ENCODE measurements around the gene BMPR1A. TPM values are rescaled to one million over a fixed set of nuclear protein-coding genes. Genes with fewer than 3 reads are reported as not detected.

BMPR1A gene
- total RNA-seq, 2 donors from 2014 or later = 37.4 to 50.9 TPM

DNA sequence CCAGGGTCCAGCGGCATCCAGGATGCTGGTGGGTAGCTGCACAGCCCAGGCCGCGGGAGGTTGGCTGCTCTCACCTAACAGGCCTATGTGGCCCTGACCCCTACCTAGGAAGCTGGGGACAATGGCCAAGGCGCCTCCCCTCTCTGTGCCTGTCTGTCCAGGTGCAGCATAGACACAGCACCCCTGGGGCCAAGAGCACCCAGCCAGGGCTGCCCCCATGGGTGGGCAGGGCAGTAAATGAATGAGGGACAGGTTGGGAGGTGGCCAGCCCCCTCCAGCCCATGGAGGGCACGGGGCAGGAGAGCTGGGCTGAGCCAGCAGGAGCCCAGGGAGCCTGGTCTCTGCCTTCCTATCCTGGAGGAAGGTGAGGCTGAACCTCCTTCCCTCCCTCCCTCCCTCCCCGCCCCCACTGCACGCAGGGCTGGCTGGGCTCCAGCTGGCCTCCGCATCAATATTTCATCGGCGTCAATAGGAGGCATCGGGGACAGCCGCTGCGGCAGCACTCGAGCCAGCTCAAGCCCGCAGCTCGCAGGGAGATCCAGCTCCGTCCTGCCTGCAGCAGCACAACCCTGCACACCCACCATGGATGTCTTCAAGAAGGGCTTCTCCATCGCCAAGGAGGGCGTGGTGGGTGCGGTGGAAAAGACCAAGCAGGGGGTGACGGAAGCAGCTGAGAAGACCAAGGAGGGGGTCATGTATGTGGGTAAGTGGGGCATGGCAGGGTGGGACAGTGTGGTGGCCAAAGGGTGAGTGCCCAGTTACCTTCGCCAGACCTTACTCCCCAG is 201.9 kb downstream of the BMPR1A start, which contains the start of gene SNCG:
Gene SNCG, plus strand, starts transcription at position 484 of the 785 bp plus-strand sequence. Its CDS starts 99 bp downstream, at position 583.
- intact Hi-C loops (cut with DNase I) = loop anchor here (5.0 kb wide), 1 partner anchor 266 kb away; no protein-coding TSS in a partner anchor

DNA sequence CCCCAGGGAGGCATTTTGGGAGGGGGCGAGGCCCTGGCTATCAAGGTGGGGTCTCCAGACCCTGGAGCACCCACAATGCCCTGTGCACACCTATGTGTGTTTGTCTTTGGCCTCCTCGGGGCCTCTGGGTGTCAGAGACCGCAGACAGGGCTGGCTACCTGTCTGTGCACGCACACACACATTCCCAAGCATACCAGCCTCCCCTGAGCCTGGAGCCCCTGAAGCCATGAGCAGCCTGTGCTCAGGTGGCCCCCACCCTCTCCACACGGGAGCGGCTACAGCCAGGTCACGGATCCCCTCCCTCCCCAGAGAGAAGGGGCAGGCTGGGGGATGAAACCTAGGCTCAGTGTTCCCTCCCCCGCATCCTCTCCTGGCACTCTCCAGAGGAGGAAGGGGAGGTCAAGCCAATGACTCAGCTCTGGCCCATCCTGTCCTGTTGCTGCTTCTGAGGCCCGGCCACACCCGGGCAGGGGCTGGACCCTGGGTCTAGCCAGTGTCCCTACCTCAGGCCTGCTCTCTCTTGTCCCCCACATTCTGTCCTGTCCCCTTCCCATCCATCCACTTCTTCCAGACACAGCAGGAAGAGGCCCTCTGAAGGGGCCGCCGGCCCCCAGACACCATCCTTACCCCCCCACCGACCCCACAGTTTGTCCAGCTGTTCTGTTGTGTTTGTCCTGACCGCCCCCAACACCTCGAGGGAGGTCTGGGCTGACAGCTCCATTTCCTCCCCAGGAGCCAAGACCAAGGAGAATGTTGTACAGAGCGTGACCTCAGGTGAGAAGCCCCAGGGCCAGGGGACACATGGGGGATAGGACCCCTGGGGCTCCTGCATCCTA is 202.7 kb downstream of the BMPR1A start:
- Histone ChIP-seq H3K4me1 (no peaks in the 10 kb centered on the region), H3K27ac (no peak overlapping the region), H3K9me3 (no peaks in the 10 kb centered on the region), H3K27me3 (no peaks in the 10 kb centered on the region), H3K4me3 (no peak overlapping the region), H3K9ac (ENCODE audit: low read depth in 2 of 2, low read length in 2 of 2) (peak overlapping the region in 1 of 2 donors; percentile 40), H3K36me3 (no peaks in the 10 kb centered on the region)
- peak; percentile 34 for DNase-seq
- TF ChIP-seq, protein P1, sequence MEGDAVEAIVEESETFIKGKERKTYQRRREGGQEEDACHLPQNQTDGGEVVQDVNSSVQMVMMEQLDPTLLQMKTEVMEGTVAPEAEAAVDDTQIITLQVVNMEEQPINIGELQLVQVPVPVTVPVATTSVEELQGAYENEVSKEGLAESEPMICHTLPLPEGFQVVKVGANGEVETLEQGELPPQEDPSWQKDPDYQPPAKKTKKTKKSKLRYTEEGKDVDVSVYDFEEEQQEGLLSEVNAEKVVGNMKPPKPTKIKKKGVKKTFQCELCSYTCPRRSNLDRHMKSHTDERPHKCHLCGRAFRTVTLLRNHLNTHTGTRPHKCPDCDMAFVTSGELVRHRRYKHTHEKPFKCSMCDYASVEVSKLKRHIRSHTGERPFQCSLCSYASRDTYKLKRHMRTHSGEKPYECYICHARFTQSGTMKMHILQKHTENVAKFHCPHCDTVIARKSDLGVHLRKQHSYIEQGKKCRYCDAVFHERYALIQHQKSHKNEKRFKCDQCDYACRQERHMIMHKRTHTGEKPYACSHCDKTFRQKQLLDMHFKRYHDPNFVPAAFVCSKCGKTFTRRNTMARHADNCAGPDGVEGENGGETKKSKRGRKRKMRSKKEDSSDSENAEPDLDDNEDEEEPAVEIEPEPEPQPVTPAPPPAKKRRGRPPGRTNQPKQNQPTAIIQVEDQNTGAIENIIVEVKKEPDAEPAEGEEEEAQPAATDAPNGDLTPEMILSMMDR (IDR thresholded peaks at IDR 0.05) = no peak
- intact Hi-C loops (cut with DNase I) = loop anchor here (5.0 kb wide), 1 partner anchor 267 kb away; no protein-coding TSS in a partner anchor

More for the DNA sequence above, 201.9 kb downstream of the BMPR1A start, which contains the start of gene SNCG:
- H3K4me3 ChIP-seq = no peak within 1 kb of the TSS
- H3K27me3 ChIP-seq = no peaks in the 10 kb centered on the region
- H3K9me3 ChIP-seq = no peaks in the 10 kb centered on the region
- peak within 1 kb of the TSS in 1 of 2 donors; percentile 40 for H3K9ac ChIP-seq (ENCODE audit: low read depth in 2 of 2, low read length in 2 of 2)
- DNase-seq = peak; percentile 19
- H3K27ac ChIP-seq = no peak within 1 kb of the TSS
- H3K4me1 ChIP-seq = no peaks in the 10 kb centered on the region
- TF ChIP-seq, protein P1 (IDR thresholded peaks at IDR 0.05) = no peak
- no peaks in the 10 kb centered on the region for H3K36me3 ChIP-seq

DNA sequence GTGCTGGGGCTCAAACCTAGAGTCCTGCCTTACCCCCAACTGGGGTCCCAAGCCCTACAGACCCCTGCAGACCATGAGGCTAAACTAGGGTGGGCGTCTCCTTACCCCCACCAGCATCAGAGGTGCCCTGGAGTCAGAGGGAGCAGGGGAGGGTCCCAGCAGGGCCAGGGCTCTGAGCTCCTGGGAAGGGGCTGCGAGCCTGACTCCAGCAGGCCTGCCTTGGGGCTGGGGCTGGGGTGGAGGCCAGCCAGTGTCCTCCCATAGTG is 203.3 kb downstream of the BMPR1A start:
- Histone ChIP-seq H3K9ac (ENCODE audit: low read depth in 2 of 2, low read length in 2 of 2) (no peak overlapping the region), H3K4me3 (no peak overlapping the region), H3K27me3 (no peaks in the 10 kb centered on the region), H3K9me3 (no peaks in the 10 kb centered on the region), H3K36me3 (no peaks in the 10 kb centered on the region), H3K4me1 (no peaks in the 10 kb centered on the region), H3K27ac (no peak overlapping the region)
- TF ChIP-seq, protein P1 (IDR thresholded peaks at IDR 0.05) = no peak
- intact Hi-C loops (cut with DNase I) = loop anchor here (5.0 kb wide), 1 partner anchor 267 kb away; no protein-coding TSS in a partner anchor
- DNase-seq = no peak

DNA sequence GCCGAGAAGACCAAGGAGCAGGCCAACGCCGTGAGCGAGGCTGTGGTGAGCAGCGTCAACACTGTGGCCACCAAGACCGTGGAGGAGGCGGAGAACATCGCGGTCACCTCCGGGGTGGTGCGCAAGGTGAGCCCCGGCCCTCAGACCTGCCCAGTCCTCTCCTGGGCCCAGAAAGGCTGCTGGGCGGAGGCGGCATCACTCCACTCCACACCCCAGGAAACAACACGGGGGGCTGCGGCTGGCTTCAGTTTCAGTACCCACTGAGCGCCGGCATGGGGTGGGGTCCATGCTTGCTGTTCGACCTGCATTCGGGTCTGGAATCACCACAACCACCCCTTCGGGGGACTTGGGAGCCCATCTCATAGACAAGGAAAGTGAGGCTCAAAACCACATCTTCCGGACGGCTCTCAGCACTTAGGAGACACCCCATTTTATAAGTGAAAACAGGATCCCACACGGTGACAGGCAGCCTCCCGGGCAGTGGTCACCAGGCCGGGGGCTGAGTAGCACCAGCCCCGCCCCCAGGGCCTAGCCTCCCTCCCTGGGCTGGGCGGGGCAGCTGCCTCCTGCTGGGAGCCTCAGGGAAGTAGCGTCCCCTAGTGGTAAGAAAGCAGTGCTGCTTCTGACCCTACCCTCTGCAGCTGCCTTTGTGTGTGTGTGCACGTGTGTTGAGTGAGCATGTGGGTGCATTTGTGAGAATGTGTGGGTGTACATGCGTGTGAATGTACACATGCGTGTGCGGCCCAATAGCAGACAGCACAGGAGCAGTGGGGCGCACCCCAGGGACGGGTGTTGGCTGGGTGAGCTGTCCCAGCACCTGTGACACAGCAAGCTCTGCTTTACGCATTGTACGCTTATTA is 203.8 kb downstream of the BMPR1A start:
- no peaks in the 10 kb centered on the region for H3K9me3 ChIP-seq

More for the DNA sequence above, 203.8 kb downstream of the BMPR1A start:
- Histone ChIP-seq H3K27me3 (no peaks in the 10 kb centered on the region), H3K9ac (ENCODE audit: low read depth in 2 of 2, low read length in 2 of 2) (no peak overlapping the region), H3K36me3 (no peaks in the 10 kb centered on the region), H3K4me3 (no peak overlapping the region), H3K4me1 (no peaks in the 10 kb centered on the region), H3K27ac (no peak overlapping the region)
- DNase-seq = peak; percentile 44
- TF ChIP-seq, protein P1 (IDR thresholded peaks at IDR 0.05) = peak; percentile 94
- intact Hi-C loops (cut with DNase I) = no loop called here
